Neural cell (in vitro differentiated cells): ENCODE data around the gene UBXN1. TPM values are rescaled to one million over a fixed set of nuclear protein-coding genes. Genes with fewer than 3 reads are reported as not detected.

Source experiments
- H2AFZ ChIP-seq: fragments of 200-600, 300-800 bp; sonication (generic), shearing (Covaris generic); 2 replicates; pipeline ENCODE4 v1.6.0; 2014; ENCODE audit warnings: low read depth, mild to moderate bottlenecking, antibody characterized with exemption, low read length, moderate library complexity
- H3F3A ChIP-seq: fragments of 200-600 bp; shearing (Covaris generic); 2 replicates; pipeline ENCODE4 v1.6.1; 2016; ENCODE audit warnings: mild to moderate bottlenecking, moderate library complexity, mixed read lengths, antibody characterized with exemption, low read length; ENCODE audit not compliant: insufficient read depth, poor library complexity, severe bottlenecking
- H3K27ac ChIP-seq: fragments of 200-600, 300-800 bp; sonication (generic), shearing (Covaris generic); 2 replicates; pipeline ENCODE4 v1.5.1; 2014; ENCODE audit warnings: mild to moderate bottlenecking, low read length, moderate library complexity
- H3K27me3 ChIP-seq: fragments of 300-800, 200-600 bp; sonication (generic), shearing (Covaris generic); 2 replicates; pipeline ENCODE4 v1.6.0; 2014; ENCODE audit warnings: mild to moderate bottlenecking, low read depth, low read length, moderate library complexity; ENCODE audit not compliant: insufficient read depth
- H3K36me3 ChIP-seq: fragments of 300-800, 200-600 bp; sonication (generic), shearing (Covaris generic); 2 replicates; pipeline ENCODE4 v1.5.1; 2014; ENCODE audit warnings: mild to moderate bottlenecking, antibody characterized with exemption, low read length, moderate library complexity; ENCODE audit not compliant: insufficient read depth
- H3K4me2 ChIP-seq: fragments of 300-800, 200-600 bp; sonication (generic), shearing (Covaris generic); 2 replicates; pipeline ENCODE4 v1.6.0; 2014; ENCODE audit warnings: mild to moderate bottlenecking, low read length
- H3K4me3 ChIP-seq: fragments of 300-800, 200-600 bp; sonication (generic), shearing (Covaris generic); 2 replicates; pipeline ENCODE4 v1.5.1; 2014; ENCODE audit warnings: mild to moderate bottlenecking, low read length, moderate library complexity
- H3K79me2 ChIP-seq: fragments of 200-600 bp; shearing (Covaris generic); replicated peaks from 2 replicates; pipeline ENCODE4 v1.6.0; 2014; ENCODE audit warnings: mild to moderate bottlenecking, low read length, moderate library complexity; ENCODE audit not compliant: insufficient read depth
- H3K9ac ChIP-seq: fragments of 300-800, 200-600 bp; sonication (generic), shearing (Covaris generic); 2 replicates; pipeline ENCODE4 v1.6.1; 2016; ENCODE audit warnings: mild to moderate bottlenecking, low read length, mixed read lengths
- H3K9me2 ChIP-seq: fragments of 200-600 bp; shearing (Covaris generic); 2 replicates; pipeline ENCODE4 v1.6.1; 2016; ENCODE audit warnings: mild to moderate bottlenecking, low read length, mixed read lengths; ENCODE audit not compliant: insufficient read depth
- H3K9me3 ChIP-seq: fragments of 200-600, 300-800 bp; sonication (generic), shearing (Covaris generic); 2 replicates; pipeline ENCODE4 v1.6.1; 2016; ENCODE audit warnings: mild to moderate bottlenecking, mixed run types, low read length, moderate library complexity, mixed read lengths
- H4K20me1 ChIP-seq: fragments of 200-600 bp; shearing (Covaris generic); 2 replicates; pipeline ENCODE4 v1.6.1; 2016; ENCODE audit warnings: mild to moderate bottlenecking, mixed run types; ENCODE audit not compliant: insufficient read depth
- EP300 ChIP-seq: fragments of 450-650 bp; conservative IDR thresholded peaks from 2 replicates; pipeline ENCODE4 v1.6.1; 2014; ENCODE audit warnings: antibody characterized with exemption, mild to moderate bottlenecking, moderate library complexity; ENCODE audit not compliant: poor library complexity, severe bottlenecking
- EZH2 ChIP-seq: fragments of 200-600, 300-800 bp; shearing (Covaris generic), sonication (generic); IDR thresholded peaks from 2 replicates; pipeline ENCODE4 v1.6.1; 2014; ENCODE audit warnings: antibody characterized with exemption, low read length, borderline replicate concordance, mild to moderate bottlenecking; ENCODE audit not compliant: insufficient read depth, poor library complexity, severe bottlenecking
- MXI1 ChIP-seq: fragments of 450-650 bp; conservative IDR thresholded peaks from 2 replicates; pipeline ENCODE4 v1.6.1; 2014; ENCODE audit warnings: antibody characterized with exemption, mild to moderate bottlenecking; ENCODE audit not compliant: poor library complexity, severe bottlenecking
- POLR2AphosphoS5 ChIP-seq: IDR thresholded peaks from 2 replicates; pipeline ENCODE4 v1.6.1; 2012
- RAD21 ChIP-seq: fragments of 450-650 bp; conservative IDR thresholded peaks from 2 replicates; pipeline ENCODE4 v1.6.1; 2014; ENCODE audit warnings: antibody characterized with exemption, mild to moderate bottlenecking, moderate library complexity
- SMC3 ChIP-seq: fragments of 450-650 bp; conservative IDR thresholded peaks from 2 replicates; pipeline ENCODE4 v1.6.1; 2014; ENCODE audit warnings: antibody characterized with exemption, mild to moderate bottlenecking, moderate library complexity; ENCODE audit not compliant: poor library complexity
- TAF1 ChIP-seq: IDR thresholded peaks from 2 replicates; pipeline ENCODE4 v1.6.1; 2012; ENCODE audit warnings: low read depth
- polyA plus RNA-seq: library from polyadenylated mRNA; depleted of rRNA; stranded (reverse); fragments of >200 nt; gene quantifications from 2 replicates; pipeline ENCODE4 v1.2.3, GENCODE V29; 2014
- TF ChIP-seq, protein P1 (sequence below): fragments of 450-650 bp; IDR thresholded peaks from 2 replicates; pipeline ENCODE4 v1.5.1; 2014; ENCODE audit warnings: antibody characterized with exemption, mild to moderate bottlenecking, moderate library complexity; ENCODE audit not compliant: poor library complexity, severe bottlenecking
- TF ChIP-seq, protein P2 (sequence below): IDR thresholded peaks from 2 replicates; pipeline ENCODE4 v1.6.1; 2012; ENCODE audit warnings: borderline replicate concordance

UBXN1 gene
- polyA plus RNA-seq, 1 donor from 2014 or later, result 209 TPM

- H3K79me2 ChIP-seq, result peaks cover 35% of the 10 kb centered on the region
- H2AFZ ChIP-seq, result no peak overlapping the region
- peaks cover 30% of the 10 kb centered on the region for H3K36me3 ChIP-seq
- no peak overlapping the region for H3K9ac ChIP-seq
- H3K27ac ChIP-seq, result no peak overlapping the region
- H3F3A ChIP-seq, result no peaks in the 10 kb centered on the region
- H3K27me3 ChIP-seq, result no peaks in the 10 kb centered on the region
- H4K20me1 ChIP-seq, result no peaks in the 10 kb centered on the region
- no peak for TF ChIP-seq TAF1
- no peaks in the 10 kb centered on the region for H3K9me3 ChIP-seq
- H3K4me3 ChIP-seq, result no peak overlapping the region
- H3K9me2 ChIP-seq, result no peaks in the 10 kb centered on the region
- H3K4me2 ChIP-seq, result no peak overlapping the region
Observed at GRCh38 chr11:62719302-62719978, 40.6 kb upstream of the UBXN1 start.

GRCh38 chr11:62716816-62717215 is 37.9 kb upstream of the UBXN1 start:
- H2AFZ ChIP-seq, result no peak overlapping the region
- H3K4me2 ChIP-seq, result no peak overlapping the region
- TF ChIP-seq RAD21 (no peak), SMC3 (no peak)
- TF ChIP-seq, protein P1, sequence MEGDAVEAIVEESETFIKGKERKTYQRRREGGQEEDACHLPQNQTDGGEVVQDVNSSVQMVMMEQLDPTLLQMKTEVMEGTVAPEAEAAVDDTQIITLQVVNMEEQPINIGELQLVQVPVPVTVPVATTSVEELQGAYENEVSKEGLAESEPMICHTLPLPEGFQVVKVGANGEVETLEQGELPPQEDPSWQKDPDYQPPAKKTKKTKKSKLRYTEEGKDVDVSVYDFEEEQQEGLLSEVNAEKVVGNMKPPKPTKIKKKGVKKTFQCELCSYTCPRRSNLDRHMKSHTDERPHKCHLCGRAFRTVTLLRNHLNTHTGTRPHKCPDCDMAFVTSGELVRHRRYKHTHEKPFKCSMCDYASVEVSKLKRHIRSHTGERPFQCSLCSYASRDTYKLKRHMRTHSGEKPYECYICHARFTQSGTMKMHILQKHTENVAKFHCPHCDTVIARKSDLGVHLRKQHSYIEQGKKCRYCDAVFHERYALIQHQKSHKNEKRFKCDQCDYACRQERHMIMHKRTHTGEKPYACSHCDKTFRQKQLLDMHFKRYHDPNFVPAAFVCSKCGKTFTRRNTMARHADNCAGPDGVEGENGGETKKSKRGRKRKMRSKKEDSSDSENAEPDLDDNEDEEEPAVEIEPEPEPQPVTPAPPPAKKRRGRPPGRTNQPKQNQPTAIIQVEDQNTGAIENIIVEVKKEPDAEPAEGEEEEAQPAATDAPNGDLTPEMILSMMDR, result no peak
- TF ChIP-seq, protein P2, sequence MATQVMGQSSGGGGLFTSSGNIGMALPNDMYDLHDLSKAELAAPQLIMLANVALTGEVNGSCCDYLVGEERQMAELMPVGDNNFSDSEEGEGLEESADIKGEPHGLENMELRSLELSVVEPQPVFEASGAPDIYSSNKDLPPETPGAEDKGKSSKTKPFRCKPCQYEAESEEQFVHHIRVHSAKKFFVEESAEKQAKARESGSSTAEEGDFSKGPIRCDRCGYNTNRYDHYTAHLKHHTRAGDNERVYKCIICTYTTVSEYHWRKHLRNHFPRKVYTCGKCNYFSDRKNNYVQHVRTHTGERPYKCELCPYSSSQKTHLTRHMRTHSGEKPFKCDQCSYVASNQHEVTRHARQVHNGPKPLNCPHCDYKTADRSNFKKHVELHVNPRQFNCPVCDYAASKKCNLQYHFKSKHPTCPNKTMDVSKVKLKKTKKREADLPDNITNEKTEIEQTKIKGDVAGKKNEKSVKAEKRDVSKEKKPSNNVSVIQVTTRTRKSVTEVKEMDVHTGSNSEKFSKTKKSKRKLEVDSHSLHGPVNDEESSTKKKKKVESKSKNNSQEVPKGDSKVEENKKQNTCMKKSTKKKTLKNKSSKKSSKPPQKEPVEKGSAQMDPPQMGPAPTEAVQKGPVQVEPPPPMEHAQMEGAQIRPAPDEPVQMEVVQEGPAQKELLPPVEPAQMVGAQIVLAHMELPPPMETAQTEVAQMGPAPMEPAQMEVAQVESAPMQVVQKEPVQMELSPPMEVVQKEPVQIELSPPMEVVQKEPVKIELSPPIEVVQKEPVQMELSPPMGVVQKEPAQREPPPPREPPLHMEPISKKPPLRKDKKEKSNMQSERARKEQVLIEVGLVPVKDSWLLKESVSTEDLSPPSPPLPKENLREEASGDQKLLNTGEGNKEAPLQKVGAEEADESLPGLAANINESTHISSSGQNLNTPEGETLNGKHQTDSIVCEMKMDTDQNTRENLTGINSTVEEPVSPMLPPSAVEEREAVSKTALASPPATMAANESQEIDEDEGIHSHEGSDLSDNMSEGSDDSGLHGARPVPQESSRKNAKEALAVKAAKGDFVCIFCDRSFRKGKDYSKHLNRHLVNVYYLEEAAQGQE, result no peak
- no peak overlapping the region for H3K9ac ChIP-seq
- H3K9me2 ChIP-seq, result no peaks in the 10 kb centered on the region
- H3K4me3 ChIP-seq, result no peak overlapping the region
- H4K20me1 ChIP-seq, result no peaks in the 10 kb centered on the region
- no peaks in the 10 kb centered on the region for H3K9me3 ChIP-seq
- no peak overlapping the region for H3K27ac ChIP-seq
- peaks cover 12% of the 10 kb centered on the region for H3K79me2 ChIP-seq
- H3F3A ChIP-seq, result no peaks in the 10 kb centered on the region
- H3K27me3 ChIP-seq, result no peaks in the 10 kb centered on the region
- peaks cover 18% of the 10 kb centered on the region for H3K36me3 ChIP-seq

DNA sequence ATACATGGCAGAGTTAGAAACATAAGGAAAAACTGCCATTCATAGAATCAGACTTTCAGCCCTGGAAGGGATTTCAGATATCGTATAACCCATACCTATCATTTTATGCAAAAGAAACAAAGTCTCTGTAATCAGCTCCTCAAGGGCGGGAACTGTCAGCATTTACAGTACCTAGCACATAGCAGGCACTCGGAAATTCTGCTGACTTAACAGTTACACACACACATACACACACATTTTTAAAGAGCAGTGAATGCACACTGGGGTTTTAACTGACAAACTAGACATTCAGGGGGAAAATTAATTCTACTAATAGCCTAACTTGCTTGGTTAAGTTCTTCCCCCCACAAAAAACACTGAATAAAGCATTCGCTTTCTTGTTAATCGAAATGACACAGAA is 37.3 kb upstream of the UBXN1 start:
- TF ChIP-seq, protein P1, result no peak
- TF ChIP-seq MXI1, result no peak
- TF ChIP-seq EP300, result no peak
- no peak for TF ChIP-seq RAD21
- no peak for TF ChIP-seq SMC3
- no peak for TF ChIP-seq TAF1
- TF ChIP-seq, protein P2, result no peak
- no peak for TF ChIP-seq EZH2
- TF ChIP-seq POLR2AphosphoS5, result no peak
- no peaks in the 10 kb centered on the region for H3K9me2 ChIP-seq
- H3K36me3 ChIP-seq, result peaks cover 12% of the 10 kb centered on the region
- H2AFZ ChIP-seq, result no peak overlapping the region
- no peaks in the 10 kb centered on the region for H4K20me1 ChIP-seq
- no peaks in the 10 kb centered on the region for H3K9me3 ChIP-seq
- H3K27ac ChIP-seq, result no peak overlapping the region
- H3K79me2 ChIP-seq, result peaks cover 7% of the 10 kb centered on the region
- no peak overlapping the region for H3K9ac ChIP-seq
- no peaks in the 10 kb centered on the region for H3K27me3 ChIP-seq
- no peaks in the 10 kb centered on the region for H3F3A ChIP-seq
- no peak overlapping the region for H3K4me2 ChIP-seq
- no peak overlapping the region for H3K4me3 ChIP-seq
